ENCODE measurements around the gene MBP. TPM values are rescaled to one million over a fixed set of nuclear protein-coding genes. Genes with fewer than 3 reads are reported as not detected.

Gene MBP
- total and polyA plus RNA-seq, 2 donors (not counting 3 experiments of a cell fraction or from before 2014, with no cell fraction given), result 1.7 to 2.3 TPM

DNA sequence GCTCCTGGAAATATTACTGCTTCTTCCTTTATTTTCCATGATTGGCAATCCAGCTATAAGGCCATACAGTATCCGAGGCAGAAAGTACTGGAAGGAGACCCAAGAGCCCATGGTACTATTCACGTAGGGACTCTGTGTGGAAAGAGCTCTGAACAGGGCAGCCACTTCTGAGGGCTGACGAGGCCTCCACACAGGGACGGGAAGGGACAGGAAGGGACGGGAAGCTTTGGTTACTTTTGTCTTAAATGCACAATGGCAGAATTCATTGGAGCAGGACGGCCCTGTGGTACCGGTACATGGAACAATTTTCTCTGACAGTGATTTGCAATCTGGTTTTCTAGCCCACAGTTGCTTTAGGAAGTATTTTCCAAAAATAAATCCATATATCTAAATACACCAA lies 102.4 kb downstream of the MBP start:
- no peaks in the 10 kb centered on the region for H3K27me3 ChIP-seq (ENCODE audit: control insufficient read depth in 2 of 2, insufficient read depth in 2 of 2, low read length in 2 of 2)
- H2AFZ ChIP-seq (ENCODE audit: low read depth, low read length), result no peak overlapping the region
- TF ChIP-seq POLR2A (IDR thresholded peaks at IDR 0.05; ENCODE audit: low read depth, low read length), result no peak
- TF ChIP-seq GATA2 (IDR thresholded peaks at IDR 0.05; ENCODE audit: insufficient read depth, insufficient read length, low read depth, low read length), result no peak
- no peak for TF ChIP-seq POLR2AphosphoS5 (IDR thresholded peaks at IDR 0.05; ENCODE audit: insufficient read depth, low read depth, low read length)
- TF ChIP-seq, protein P1, sequence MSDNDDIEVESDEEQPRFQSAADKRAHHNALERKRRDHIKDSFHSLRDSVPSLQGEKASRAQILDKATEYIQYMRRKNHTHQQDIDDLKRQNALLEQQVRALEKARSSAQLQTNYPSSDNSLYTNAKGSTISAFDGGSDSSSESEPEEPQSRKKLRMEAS (IDR thresholded peaks at IDR 0.05; ENCODE audit: insufficient read depth, insufficient read length), result no peak
- no peak for TF ChIP-seq MYC (IDR thresholded peaks at IDR 0.05; ENCODE audit: low read depth, low read length)
- no peak for TF ChIP-seq EZH2 (IDR thresholded peaks at IDR 0.05; ENCODE audit: borderline replicate concordance, low read depth, low read length, severe bottlenecking)
- no peak for TF ChIP-seq CTCF (IDR thresholded peaks at IDR 0.05; ENCODE audit: extremely low read depth in 1 of 2, insufficient read depth in 1 of 2, low read depth in 1 of 2, low read length in 2 of 2)
- TF ChIP-seq JUN (IDR thresholded peaks at IDR 0.05; ENCODE audit: borderline replicate concordance, insufficient read depth, insufficient read length, low read depth), result no peak
- H3K79me2 ChIP-seq (ENCODE audit: control insufficient read depth, insufficient read depth, low read length), result no peaks in the 10 kb centered on the region
- CTCF ChIA-PET, result no interaction called here
- intact Hi-C loops (cut with micrococcal nuclease), result no loop called here
- POLR2A ChIA-PET, result no interaction called here
- DNase-seq (ENCODE audit: low read depth, low spot score), result no peak
- dilution Hi-C loops (cut with MboI; ENCODE audit: extremely low pct_ligation_motif_present, low sequenced_read_pairs), result no loop called here
- no peaks in the 10 kb centered on the region for H4K20me1 ChIP-seq (replicated peaks; ENCODE audit: control insufficient read depth, extremely low read depth, insufficient read depth, low read length)
- H3K9me3 ChIP-seq (replicated peaks; ENCODE audit: control insufficient read depth, insufficient read depth, low read length), result no peaks in the 10 kb centered on the region
- no TSS peak for BruUV-seq (replicated peaks)
- H3K27ac ChIP-seq (ENCODE audit: insufficient read depth, low read depth, low read length), result no peak overlapping the region
- no peaks in the 10 kb centered on the region for H3K36me3 ChIP-seq (ENCODE audit: control insufficient read depth in 2 of 2, extremely low read depth in 1 of 2, insufficient read depth in 2 of 2, low read length in 2 of 2)
- no peaks in the 10 kb centered on the region for H3K4me1 ChIP-seq (ENCODE audit: control insufficient read depth, extremely low read depth, insufficient read depth, low read length)
- no peak overlapping the region for H3K4me3 ChIP-seq (replicated peaks in 1 of 3; ENCODE audit: insufficient read depth in 1 of 3, low read depth in 1 of 3, low read length in 3 of 3)
- no peaks in the 10 kb centered on the region for H3K9me1 ChIP-seq (replicated peaks; ENCODE audit: control insufficient read depth, extremely low read depth, insufficient read depth, low read length)
- no peak for FAIRE-seq
- H3K9ac ChIP-seq (replicated peaks; ENCODE audit: extremely low read depth, insufficient read depth, low read length), result no peak overlapping the region
- H3K4me2 ChIP-seq (ENCODE audit: insufficient read depth, low read length), result no peak overlapping the region

Measured in endothelial cell of umbilical vein (primary cell).